Femur (tissue), 1 donor: ENCODE measurements around the gene AKR1C1.
"Not testable (repeated sequence)": the region's sequence is repeated elsewhere in the genome, so short reads cannot be mapped to it uniquely, and the experiment has no call there.

Experiments used
- DNase-seq: peaks from one replicate; pipeline ENCODE4 v3.0.0-alpha.2; 2017

AKR1C1 gene

DNA sequence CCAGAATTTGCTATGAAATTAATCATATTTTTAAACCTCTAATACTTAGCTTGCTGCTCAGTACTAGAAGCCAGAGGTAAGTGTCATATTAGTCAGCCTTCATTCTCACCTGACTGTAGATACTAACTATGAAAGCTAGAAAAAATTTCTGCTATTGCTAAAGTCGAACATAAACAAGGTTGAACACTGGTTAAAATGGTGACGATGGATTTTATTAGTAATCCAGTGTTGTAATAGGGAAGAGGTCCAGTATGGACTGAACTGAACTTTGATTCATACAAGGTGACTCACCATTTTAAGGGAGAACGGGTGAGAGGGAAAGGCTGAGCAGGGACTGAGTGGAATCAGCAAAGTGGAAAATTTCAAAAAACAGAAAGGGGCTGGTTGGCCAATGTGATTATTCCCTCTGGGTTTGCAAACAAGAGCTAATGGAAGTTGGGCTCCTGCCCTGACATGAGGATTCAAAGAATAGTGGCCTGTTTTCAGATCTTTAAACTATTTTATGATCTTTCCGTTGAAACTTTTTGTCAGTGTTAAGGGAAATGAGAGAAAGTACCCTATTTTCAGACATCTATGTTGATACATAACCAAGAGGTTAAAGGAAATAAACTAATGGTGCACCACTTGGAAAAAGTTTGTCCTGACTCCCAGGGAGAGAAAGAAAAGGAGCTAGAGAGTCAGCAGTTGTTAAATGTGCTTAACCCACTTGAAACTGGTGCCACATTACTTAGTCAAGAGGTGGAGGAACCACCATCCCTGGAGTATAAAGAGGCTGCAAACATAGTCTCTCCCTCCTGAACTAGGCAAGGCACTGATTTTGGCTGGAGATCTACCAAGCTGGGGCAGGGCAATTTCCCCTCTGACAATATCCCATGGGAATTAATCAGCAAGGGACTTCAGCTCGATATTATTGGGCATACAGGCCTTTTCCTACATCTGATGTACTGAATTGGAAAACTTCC lies 15.3 kb upstream of the AKR1C1 start:
- DNase-seq, result peak; percentile 39

DNA sequence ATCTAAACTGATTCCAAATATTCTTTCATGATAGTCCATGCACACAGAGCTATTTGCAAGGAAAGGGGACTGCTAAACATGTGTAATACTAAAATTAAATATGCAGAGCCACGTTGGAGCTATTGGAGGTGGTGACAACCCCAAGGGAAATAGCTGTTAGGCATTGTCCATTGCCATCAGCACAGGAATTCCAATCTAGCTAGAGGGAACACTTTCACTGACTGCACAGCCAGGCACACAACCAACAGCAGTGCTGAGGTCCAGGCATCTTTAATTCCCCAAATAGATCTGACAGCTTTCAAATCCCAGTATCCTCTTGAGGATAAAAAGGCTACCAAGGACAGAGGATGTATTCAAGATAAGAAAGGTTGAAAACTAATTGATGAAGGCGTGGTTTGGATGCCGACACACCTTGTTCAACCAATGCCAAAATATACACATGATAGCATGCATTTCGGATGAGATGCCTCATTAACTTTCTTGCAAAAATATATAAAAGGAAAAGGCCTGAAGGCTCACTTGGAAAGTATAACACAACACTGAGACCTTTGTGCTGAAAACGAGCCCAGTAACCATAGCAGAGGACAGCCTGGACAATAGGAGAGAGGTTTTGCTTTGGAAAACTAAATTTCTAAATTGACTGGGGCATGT lies 11.6 kb upstream of the AKR1C1 start:
- not testable (repeated sequence) for DNase-seq

GRCh38 chr10:4953405-4953804 lies 9.8 kb upstream of the AKR1C1 start:
- no peak for DNase-seq

- not testable (repeated sequence) for DNase-seq
These were observed 7.1 kb upstream of the AKR1C1 start for GRCh38 chr10:4956088-4956487.

- DNase-seq, result not testable (repeated sequence)
These were observed 6.1 kb upstream of the AKR1C1 start for GRCh38 chr10:4956955-4957645.

DNA sequence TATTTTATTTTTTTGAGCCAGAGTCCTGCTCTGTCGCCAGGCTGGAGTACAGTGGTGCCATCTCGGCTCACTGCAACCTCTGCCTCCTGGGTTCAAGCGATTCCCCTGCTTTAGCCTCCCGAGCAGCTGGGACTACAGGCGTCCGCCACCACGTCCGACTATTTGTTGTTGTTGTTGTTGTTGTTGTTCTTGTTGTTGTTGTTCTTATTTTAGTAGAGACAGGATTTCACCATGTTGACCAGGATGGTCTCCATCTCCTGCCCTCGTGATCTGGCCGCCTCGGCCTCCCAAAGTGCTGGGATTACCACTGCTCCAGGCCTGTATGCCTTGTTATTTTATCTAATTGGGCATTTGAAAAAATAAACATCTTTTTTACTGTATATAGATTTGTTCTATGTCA lies 1.7 kb upstream of the AKR1C1 start:
- not testable (repeated sequence) for DNase-seq

GRCh38 chr10:4962308-4962707 lies 907 bp upstream of the AKR1C1 start:
- not testable (repeated sequence) for DNase-seq

- DNase-seq, result not testable (repeated sequence)
These were observed 570 bp downstream of the AKR1C1 start for GRCh38 chr10:4963815-4964154.

DNA sequence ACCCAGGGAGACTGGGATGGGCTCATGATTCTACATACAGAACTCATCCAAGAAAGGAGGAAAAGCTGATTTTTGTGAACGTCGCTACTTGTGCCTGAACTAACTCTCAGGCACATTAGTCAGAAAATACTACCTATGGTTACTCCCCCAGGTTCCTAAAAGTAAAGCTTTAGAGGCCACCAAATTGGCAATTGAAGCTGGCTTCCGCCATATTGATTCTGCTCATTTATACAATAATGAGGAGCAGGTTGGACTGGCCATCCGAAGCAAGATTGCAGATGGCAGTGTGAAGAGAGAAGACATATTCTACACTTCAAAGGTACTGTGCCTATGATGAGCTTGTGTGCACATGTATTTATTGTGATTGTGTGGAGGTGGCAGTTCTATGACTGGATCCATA lies 2.5 kb downstream of the AKR1C1 start:
- not testable (repeated sequence) for DNase-seq

- not testable (repeated sequence) for DNase-seq
These were observed 4.0 kb downstream of the AKR1C1 start for GRCh38 chr10:4967189-4967588.

DNA sequence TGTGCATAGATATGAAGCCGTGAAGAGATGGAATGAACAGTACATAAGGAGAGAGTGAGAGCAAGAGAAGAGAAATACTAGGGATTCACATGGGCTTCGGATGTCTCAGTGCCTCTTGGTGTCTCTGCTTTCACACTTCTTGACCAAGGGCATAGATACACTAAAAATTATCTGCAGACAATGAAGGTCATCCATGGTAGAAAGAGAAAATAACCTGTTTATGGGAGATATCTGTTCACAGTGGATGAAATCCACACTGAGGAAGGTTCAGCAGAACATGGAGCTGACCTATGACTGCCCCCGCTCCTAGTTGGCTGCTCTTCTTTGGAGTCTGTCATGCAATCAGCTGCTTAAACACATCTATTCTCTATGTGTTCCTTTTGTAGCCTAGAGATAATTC lies 6.1 kb downstream of the AKR1C1 start:
- not testable (repeated sequence) for DNase-seq

- not testable (repeated sequence) for DNase-seq
These were observed 7.1 kb downstream of the AKR1C1 start for GRCh38 chr10:4970362-4970761.

DNA sequence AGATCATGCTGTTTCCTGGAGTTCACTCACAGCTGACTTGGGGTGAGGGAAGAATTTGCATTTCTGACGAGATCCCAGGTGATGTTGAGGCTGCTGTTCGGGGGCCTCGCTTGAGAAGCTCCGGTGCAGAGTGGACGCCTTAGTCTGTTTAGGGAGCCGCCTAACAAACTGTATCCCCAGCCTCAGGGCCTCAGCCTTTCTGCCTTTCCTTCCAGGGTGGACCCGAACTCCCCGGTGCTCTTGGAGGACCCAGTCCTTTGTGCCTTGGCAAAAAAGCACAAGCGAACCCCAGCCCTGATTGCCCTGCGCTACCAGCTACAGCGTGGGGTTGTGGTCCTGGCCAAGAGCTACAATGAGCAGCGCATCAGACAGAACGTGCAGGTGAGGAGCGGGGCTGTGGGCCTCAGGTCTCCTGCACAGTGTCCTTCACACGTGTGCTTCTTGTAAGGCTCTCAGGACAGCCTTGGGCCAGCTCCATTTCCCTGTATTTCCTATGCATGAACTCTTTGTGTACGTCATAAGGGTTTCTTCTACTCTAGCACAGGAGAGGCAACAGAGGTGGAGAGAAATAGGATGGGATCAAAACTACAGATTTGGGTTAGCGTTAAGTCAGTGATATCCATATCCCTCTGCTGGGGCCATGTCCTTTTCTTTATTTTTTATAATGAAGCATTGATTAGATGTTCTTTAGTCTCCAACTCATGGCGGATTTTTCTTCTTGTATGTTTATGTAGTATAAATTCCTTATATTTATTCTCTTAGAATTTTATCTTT lies 9.3 kb downstream of the AKR1C1 start:
- DNase-seq, result not testable (repeated sequence)

DNA sequence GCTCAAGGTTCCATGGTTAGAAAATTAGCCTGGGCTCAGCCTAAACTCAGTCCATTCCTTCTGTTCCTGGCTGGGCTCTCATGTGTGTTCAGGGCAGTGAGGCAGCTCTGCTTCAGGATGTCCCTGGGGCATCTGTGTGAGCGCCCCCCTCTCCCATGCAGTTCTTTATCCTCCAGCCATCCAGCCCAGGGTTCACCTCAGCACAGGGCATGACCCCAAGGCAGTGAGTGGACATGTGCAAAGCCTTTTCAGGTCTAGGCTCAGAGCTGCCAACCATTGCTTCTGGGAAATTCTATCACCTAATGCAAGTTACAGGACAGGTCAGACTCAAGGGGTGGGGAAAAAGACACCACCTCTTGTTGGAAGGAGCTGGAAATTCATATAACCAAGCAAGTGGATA lies 10.1 kb downstream of the AKR1C1 start:
- DNase-seq, result not testable (repeated sequence)

- not testable (repeated sequence) for DNase-seq
These were observed 11.2 kb downstream of the AKR1C1 start for GRCh38 chr10:4974400-4974799.

DNA sequence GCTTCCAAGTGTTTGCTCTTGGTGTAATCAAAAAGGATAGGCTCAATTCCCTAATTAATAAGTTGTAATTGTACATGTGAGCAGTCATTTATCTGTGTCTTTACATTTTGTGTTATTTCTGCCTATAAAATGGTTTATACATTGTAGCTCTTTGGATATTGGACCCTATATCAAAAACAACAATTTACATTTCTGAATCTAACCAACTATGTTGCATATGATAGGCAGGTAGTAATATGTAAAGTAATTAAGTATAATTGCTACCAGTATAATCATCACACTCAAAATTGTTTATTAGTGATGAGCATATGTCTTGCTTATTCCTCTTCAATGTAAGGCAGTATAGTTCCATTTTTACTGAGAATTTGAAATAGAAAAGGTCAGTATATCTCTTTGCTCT lies 13.8 kb downstream of the AKR1C1 start:
- DNase-seq, result no peak

GRCh38 chr10:4978870-4979269 lies 15.7 kb downstream of the AKR1C1 start:
- no peak for DNase-seq

GRCh38 chr10:4980793-4981192 lies 17.6 kb downstream of the AKR1C1 start:
- DNase-seq, result no peak

DNA sequence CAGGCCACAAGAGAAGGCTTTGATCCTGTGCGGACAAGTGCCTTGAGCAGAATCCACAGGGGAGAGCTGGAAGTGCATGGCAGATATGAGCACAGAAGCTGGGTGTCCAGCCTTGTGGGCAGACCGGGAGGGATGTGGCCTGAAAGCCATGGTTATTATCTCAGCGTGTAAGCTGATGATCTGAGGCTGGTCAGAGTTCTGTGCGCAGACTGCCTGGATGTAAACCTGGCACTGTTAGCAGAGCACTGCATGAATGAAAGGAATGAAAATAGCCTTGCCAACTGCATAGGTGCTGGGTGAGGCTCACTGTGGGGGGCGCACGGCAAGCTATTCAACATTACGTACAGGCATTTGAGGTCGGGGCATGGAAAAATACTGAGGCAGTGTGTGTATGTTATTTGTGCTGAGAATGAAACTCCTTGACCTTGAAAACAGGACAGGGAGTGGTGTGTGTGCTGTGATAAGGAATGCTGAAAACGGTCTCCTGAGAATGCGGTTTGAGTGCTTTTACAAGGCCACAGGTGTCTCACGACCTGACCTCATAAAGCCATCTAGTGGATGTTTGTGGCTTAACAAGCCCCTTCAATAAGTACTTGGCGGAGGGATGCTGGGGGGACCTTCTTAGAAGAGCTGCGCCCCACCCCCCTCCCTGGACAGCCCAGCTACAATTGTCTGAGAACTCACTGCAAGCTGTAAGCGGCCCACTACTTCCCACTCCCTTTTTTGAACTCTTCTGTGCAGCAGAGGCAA lies 18.7 kb downstream of the AKR1C1 start:
- DNase-seq, result peak; percentile 24

DNA sequence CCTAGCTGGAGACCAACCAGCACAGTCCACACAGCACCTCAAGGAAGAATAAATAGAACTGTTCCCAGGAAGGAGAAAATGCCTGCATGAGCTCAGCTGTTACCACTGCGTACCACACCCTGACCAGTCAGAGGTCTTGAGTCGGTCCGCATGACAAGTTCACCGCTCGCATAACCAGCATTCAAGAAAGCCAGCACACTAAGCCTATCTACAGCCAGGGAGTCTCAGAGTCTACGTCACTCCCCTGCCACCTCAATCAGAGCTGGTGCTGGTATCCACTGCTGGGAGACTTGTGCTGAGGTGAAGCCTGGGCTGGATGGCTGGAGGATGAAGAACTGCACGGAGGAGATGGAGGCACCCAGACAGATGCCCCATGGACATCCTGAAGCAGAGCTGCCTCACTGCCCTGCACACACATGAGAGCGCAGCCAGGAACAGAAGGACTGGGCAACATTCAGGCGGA lies 19.6 kb downstream of the AKR1C1 start:
- peak; percentile 29 for DNase-seq

GRCh38 chr10:4983615-4984216 lies 20.5 kb downstream of the AKR1C1 start:
- DNase-seq, result no peak
